SJCRH30 (cell line): Measurements from ENCODE around the gene PCDH8. TPM values are rescaled to one million over a fixed set of nuclear protein-coding genes. Genes with fewer than 3 reads are reported as not detected.

Experiments
- DNase-seq, 2 experiments: peaks; one replicate each; pipeline ENCODE4 v3.0.0-alpha.2; 2015 to 2020
- H3K27ac ChIP-seq: fragments of 250-450 bp; sonication (Bioruptor Pico); 2 replicates; pipeline ENCODE4 v1.5.1; 2020; ENCODE audit warnings: mild to moderate bottlenecking, moderate library complexity
- H3K27me3 ChIP-seq: fragments of 250-450 bp; sonication (Bioruptor Pico); 2 replicates; pipeline ENCODE4 v1.5.1; 2020; ENCODE audit warnings: mild to moderate bottlenecking, moderate library complexity
- H3K36me3 ChIP-seq: fragments of 250-450 bp; sonication (Bioruptor Pico); 2 replicates; pipeline ENCODE4 v1.5.1; 2020; ENCODE audit warnings: mild to moderate bottlenecking, moderate library complexity
- H3K4me1 ChIP-seq: fragments of 250-450 bp; sonication (Bioruptor Pico); 2 replicates; pipeline ENCODE4 v1.5.1; 2020; ENCODE audit warnings: mild to moderate bottlenecking, moderate library complexity
- H3K4me3 ChIP-seq: fragments of 250-450 bp; sonication (Bioruptor Pico); 2 replicates; pipeline ENCODE4 v1.5.1; 2020; ENCODE audit warnings: mild to moderate bottlenecking, moderate library complexity
- H3K9me3 ChIP-seq: fragments of 250-450 bp; sonication (Bioruptor Pico); replicated peaks from 2 replicates; pipeline ENCODE4 v1.5.1; 2020; ENCODE audit warnings: mild to moderate bottlenecking, moderate library complexity
- total RNA-seq: library from RNA; depleted of rRNA; stranded (reverse); fragments of >200 nt; shearing (Covaris generic); gene quantifications from 2 replicates; pipeline ENCODE4 v1.2.3, GENCODE V29; 2014; rRNA removed

The PCDH8 gene
- total RNA-seq = 2.2 and 2.3 TPM in 2 replicates

GRCh38 chr13:52848455-52849195 lies at the start of gene PCDH8:
Gene PCDH8, minus strand, starts transcription at chr13:52848640. Its CDS starts 204 bp downstream, at chr13:52848436.
- peak; percentile 79 to 81 for DNase-seq
- Histone ChIP-seq H3K27ac (peak within 1 kb of the TSS; percentile 38), H3K36me3 (no peaks in the 10 kb centered on the region), H3K4me1 (peaks cover 3% of the 10 kb centered on the region; the same call in 1 of the 2 replicates), H3K27me3 (no peaks in the 10 kb centered on the region), H3K9me3 (no peaks in the 10 kb centered on the region), H3K4me3 (peak within 1 kb of the TSS; percentile 47)

GRCh38 chr13:52896827-52897659 lies 48.6 kb upstream of the PCDH8 start:
- H3K36me3 ChIP-seq = no peaks in the 10 kb centered on the region
- no peaks in the 10 kb centered on the region for H3K9me3 ChIP-seq
- H3K4me3 ChIP-seq = no peak overlapping the region
- H3K4me1 ChIP-seq = peaks cover 9% of the 10 kb centered on the region
- peak; percentile 36 to 69 for DNase-seq
- no peak overlapping the region for H3K27ac ChIP-seq
- H3K27me3 ChIP-seq = no peaks in the 10 kb centered on the region

- DNase-seq = no peak
- no peak overlapping the region for H3K27ac ChIP-seq
- H3K27me3 ChIP-seq = no peaks in the 10 kb centered on the region
- no peak overlapping the region for H3K4me3 ChIP-seq
- peaks cover 18% of the 10 kb centered on the region for H3K4me1 ChIP-seq
- H3K9me3 ChIP-seq = no peaks in the 10 kb centered on the region
- no peaks in the 10 kb centered on the region for H3K36me3 ChIP-seq
Observed at GRCh38 chr13:52894413-52894812, 46.0 kb upstream of the PCDH8 start.

GRCh38 chr13:52892925-52893324 lies 44.5 kb upstream of the PCDH8 start:
- Histone ChIP-seq H3K4me1 (peaks cover 18% of the 10 kb centered on the region), H3K27me3 (no peaks in the 10 kb centered on the region), H3K27ac (peak overlapping the region; percentile 75; the same call in 1 of the 2 replicates), H3K9me3 (no peaks in the 10 kb centered on the region), H3K4me3 (no peak overlapping the region), H3K36me3 (no peaks in the 10 kb centered on the region)
- DNase-seq = no peak

GRCh38 chr13:52891706-52892105 lies 43.3 kb upstream of the PCDH8 start:
- Histone ChIP-seq H3K27ac (peak overlapping the region; percentile 75), H3K9me3 (no peaks in the 10 kb centered on the region), H3K4me3 (no peak overlapping the region), H3K4me1 (peaks cover 18% of the 10 kb centered on the region), H3K27me3 (no peaks in the 10 kb centered on the region), H3K36me3 (no peaks in the 10 kb centered on the region)
- peak in 1 of 2 experiments; percentile 24 for DNase-seq

- H3K4me1 ChIP-seq = peaks cover 10% of the 10 kb centered on the region
- H3K9me3 ChIP-seq = no peaks in the 10 kb centered on the region
- H3K36me3 ChIP-seq = no peaks in the 10 kb centered on the region
- H3K27me3 ChIP-seq = no peaks in the 10 kb centered on the region
- DNase-seq = no peak
- H3K27ac ChIP-seq = no peak overlapping the region
- H3K4me3 ChIP-seq = no peak overlapping the region
Observed at GRCh38 chr13:52887165-52887564, 38.7 kb upstream of the PCDH8 start.

GRCh38 chr13:52885141-52885540 lies 36.7 kb upstream of the PCDH8 start:
- H3K4me3 ChIP-seq = no peak overlapping the region
- DNase-seq = no peak
- H3K9me3 ChIP-seq = no peaks in the 10 kb centered on the region
- no peaks in the 10 kb centered on the region for H3K4me1 ChIP-seq
- no peak overlapping the region for H3K27ac ChIP-seq
- H3K27me3 ChIP-seq = no peaks in the 10 kb centered on the region
- no peaks in the 10 kb centered on the region for H3K36me3 ChIP-seq

- DNase-seq = no peak
- H3K27me3 ChIP-seq = no peaks in the 10 kb centered on the region
- H3K36me3 ChIP-seq = no peaks in the 10 kb centered on the region
- no peak overlapping the region for H3K4me3 ChIP-seq
- no peak overlapping the region for H3K27ac ChIP-seq
- H3K4me1 ChIP-seq = no peaks in the 10 kb centered on the region
- H3K9me3 ChIP-seq = no peaks in the 10 kb centered on the region
Observed at GRCh38 chr13:52884429-52885010, 36.1 kb upstream of the PCDH8 start.

GRCh38 chr13:52882785-52883184 lies 34.3 kb upstream of the PCDH8 start:
- no peak for DNase-seq
- Histone ChIP-seq H3K4me3 (no peak overlapping the region), H3K4me1 (no peaks in the 10 kb centered on the region), H3K9me3 (no peaks in the 10 kb centered on the region), H3K36me3 (no peaks in the 10 kb centered on the region), H3K27me3 (no peaks in the 10 kb centered on the region), H3K27ac (no peak overlapping the region)

- H3K4me3 ChIP-seq = no peak overlapping the region
- H3K4me1 ChIP-seq = no peaks in the 10 kb centered on the region
- no peaks in the 10 kb centered on the region for H3K36me3 ChIP-seq
- peaks cover 6% of the 10 kb centered on the region for H3K9me3 ChIP-seq
- DNase-seq = no peak
- H3K27ac ChIP-seq = no peak overlapping the region
- no peaks in the 10 kb centered on the region for H3K27me3 ChIP-seq
Observed at GRCh38 chr13:52879950-52880741, 31.7 kb upstream of the PCDH8 start.

GRCh38 chr13:52878831-52879230 lies 30.4 kb upstream of the PCDH8 start:
- DNase-seq = no peak
- H3K4me1 ChIP-seq = no peaks in the 10 kb centered on the region
- H3K36me3 ChIP-seq = no peaks in the 10 kb centered on the region
- peaks cover 10% of the 10 kb centered on the region for H3K9me3 ChIP-seq
- no peaks in the 10 kb centered on the region for H3K27me3 ChIP-seq
- H3K4me3 ChIP-seq = no peak overlapping the region
- H3K27ac ChIP-seq = no peak overlapping the region

GRCh38 chr13:52870143-52870542 lies 21.7 kb upstream of the PCDH8 start:
- no peaks in the 10 kb centered on the region for H3K36me3 ChIP-seq
- no peak for DNase-seq
- H3K9me3 ChIP-seq = peaks cover 3% of the 10 kb centered on the region; the same call in 1 of the 2 replicates
- no peak overlapping the region for H3K27ac ChIP-seq
- H3K27me3 ChIP-seq = no peaks in the 10 kb centered on the region
- no peak overlapping the region for H3K4me3 ChIP-seq
- H3K4me1 ChIP-seq = peaks cover 9% of the 10 kb centered on the region; the same call in 1 of the 2 replicates

- no peak overlapping the region for H3K4me3 ChIP-seq
- no peaks in the 10 kb centered on the region for H3K9me3 ChIP-seq
- H3K27me3 ChIP-seq = no peaks in the 10 kb centered on the region
- H3K36me3 ChIP-seq = no peaks in the 10 kb centered on the region
- no peak for DNase-seq
- H3K4me1 ChIP-seq = peaks cover 9% of the 10 kb centered on the region; the same call in 1 of the 2 replicates
- H3K27ac ChIP-seq = no peak overlapping the region
Observed at GRCh38 chr13:52869621-52870020, 21.2 kb upstream of the PCDH8 start.

- no peaks in the 10 kb centered on the region for H3K27me3 ChIP-seq
- no peak for DNase-seq
- no peaks in the 10 kb centered on the region for H3K36me3 ChIP-seq
- H3K9me3 ChIP-seq = no peaks in the 10 kb centered on the region
- H3K4me1 ChIP-seq = peaks cover 9% of the 10 kb centered on the region; the same call in 1 of the 2 replicates
- H3K27ac ChIP-seq = no peak overlapping the region
- H3K4me3 ChIP-seq = no peak overlapping the region
Observed at GRCh38 chr13:52869050-52869449, 20.6 kb upstream of the PCDH8 start.
